Fibroblast of pulmonary artery (primary cell): ENCODE results near the gene COMMD7.
A peak's percentile ranks its signal among the peaks of the same experiment; 100 is the strongest.

Experiments used
- DNase-seq: peaks from one replicate; pipeline ENCODE4 v3.0.0-alpha.2; 2010; ENCODE audit warnings: low read depth
- H3K4me3 ChIP-seq: replicated peaks from 2 replicates; pipeline ENCODE4 v1.5.1; 2011; ENCODE audit warnings: low read depth, mild to moderate bottlenecking, control low read depth, low read length, moderate library complexity
- CTCF ChIP-seq: IDR thresholded peaks from 2 replicates; pipeline ENCODE4 v1.5.1; 2011; ENCODE audit warnings: mild to moderate bottlenecking, control low read depth, low read length, inconsistent platforms; ENCODE audit errors: missing control alignments

The COMMD7 gene

GRCh38 chr20:32678948-32679347, 64.3 kb downstream of the COMMD7 start:
- no peak overlapping the region for H3K4me3 ChIP-seq
- DNase-seq = no peak
- no peak for TF ChIP-seq CTCF

- no peak for TF ChIP-seq CTCF
- H3K4me3 ChIP-seq = no peak overlapping the region
- DNase-seq = no peak
Observed at GRCh38 chr20:32675223-32675975, 67.9 kb downstream of the COMMD7 start.

- TF ChIP-seq CTCF = peak; percentile 88
- peak; percentile 68 for DNase-seq
- no peak overlapping the region for H3K4me3 ChIP-seq
Observed at GRCh38 chr20:32674362-32674789, 68.9 kb downstream of the COMMD7 start.

- H3K4me3 ChIP-seq = no peak overlapping the region
- TF ChIP-seq CTCF = no peak
- no peak for DNase-seq
Observed at GRCh38 chr20:32672982-32673851, 70.0 kb downstream of the COMMD7 start.

GRCh38 chr20:32672394-32672981, 70.8 kb downstream of the COMMD7 start:
- no peak for DNase-seq
- no peak for TF ChIP-seq CTCF
- H3K4me3 ChIP-seq = no peak overlapping the region

- no peak for TF ChIP-seq CTCF
- no peak for DNase-seq
- no peak overlapping the region for H3K4me3 ChIP-seq
Observed at GRCh38 chr20:32670773-32671455, 72.4 kb downstream of the COMMD7 start.
